Measurements from ENCODE around the gene PIPOX. TPM values are rescaled to one million over a fixed set of nuclear protein-coding genes. Genes with fewer than 3 reads are reported as not detected.
A peak's percentile ranks its signal among the peaks of the same experiment; 100 is the strongest.
"Not testable (repeated sequence)": the region's sequence is repeated elsewhere in the genome, so short reads cannot be mapped to it uniquely, and the experiment has no call there.

The PIPOX gene
- total RNA-seq, 1 donor from 2014 or later = 3.7 TPM

- DNase-seq (ENCODE audit: low spot score) = peak; percentile 42
- H3K79me2 ChIP-seq (ENCODE audit: low read depth) = no peaks in the 10 kb centered on the region
- Mint-ChIP-seq H3K9me3 (no peaks in the 10 kb centered on the region), H3K27ac (no peak overlapping the region), H3K4me1 (peaks cover 17% of the 10 kb centered on the region), H3K27me3 (ENCODE audit: insufficient read depth, low read depth) (peaks cover 12% of the 10 kb centered on the region), H3K4me3 (no peak overlapping the region), H3K36me3 (peaks cover 18% of the 10 kb centered on the region)
- peaks cover 23% of the 10 kb centered on the region for H3F3A ChIP-seq (ENCODE audit: low read depth)
- H3K27ac ChIP-seq = no peak overlapping the region
- H3K9me3 ChIP-seq (ENCODE audit: low read depth) = no peaks in the 10 kb centered on the region
- H2AFZ ChIP-seq (replicated peaks) = no peak overlapping the region
- H3K4me3 ChIP-seq = no peak overlapping the region
- no peaks in the 10 kb centered on the region for H3K36me3 ChIP-seq
- no peaks in the 10 kb centered on the region for H4K20me1 ChIP-seq (ENCODE audit: low read depth)
- peaks cover 30% of the 10 kb centered on the region for H3K4me1 ChIP-seq
- H3K4me2 ChIP-seq = peak overlapping the region; percentile 44
- H3K27me3 ChIP-seq = no peaks in the 10 kb centered on the region
- TF ChIP-seq EZH2 (IDR thresholded peaks at IDR 0.05) = no peak
- TF ChIP-seq, protein P1, sequence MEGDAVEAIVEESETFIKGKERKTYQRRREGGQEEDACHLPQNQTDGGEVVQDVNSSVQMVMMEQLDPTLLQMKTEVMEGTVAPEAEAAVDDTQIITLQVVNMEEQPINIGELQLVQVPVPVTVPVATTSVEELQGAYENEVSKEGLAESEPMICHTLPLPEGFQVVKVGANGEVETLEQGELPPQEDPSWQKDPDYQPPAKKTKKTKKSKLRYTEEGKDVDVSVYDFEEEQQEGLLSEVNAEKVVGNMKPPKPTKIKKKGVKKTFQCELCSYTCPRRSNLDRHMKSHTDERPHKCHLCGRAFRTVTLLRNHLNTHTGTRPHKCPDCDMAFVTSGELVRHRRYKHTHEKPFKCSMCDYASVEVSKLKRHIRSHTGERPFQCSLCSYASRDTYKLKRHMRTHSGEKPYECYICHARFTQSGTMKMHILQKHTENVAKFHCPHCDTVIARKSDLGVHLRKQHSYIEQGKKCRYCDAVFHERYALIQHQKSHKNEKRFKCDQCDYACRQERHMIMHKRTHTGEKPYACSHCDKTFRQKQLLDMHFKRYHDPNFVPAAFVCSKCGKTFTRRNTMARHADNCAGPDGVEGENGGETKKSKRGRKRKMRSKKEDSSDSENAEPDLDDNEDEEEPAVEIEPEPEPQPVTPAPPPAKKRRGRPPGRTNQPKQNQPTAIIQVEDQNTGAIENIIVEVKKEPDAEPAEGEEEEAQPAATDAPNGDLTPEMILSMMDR (IDR thresholded peaks at IDR 0.05) = no peak
- TF ChIP-seq EZH2phosphoT487 (IDR thresholded peaks at IDR 0.05) = no peak
- no peak overlapping the region for H3K9ac ChIP-seq
Measured at GRCh38 chr17:29084541-29085146, 41.7 kb downstream of the PIPOX start.

- Histone ChIP-seq H4K20me1 (ENCODE audit: low read depth) (no peaks in the 10 kb centered on the region), H3K27ac (no peak overlapping the region), H3K36me3 (no peaks in the 10 kb centered on the region), H3K9ac (no peak overlapping the region), H3F3A (ENCODE audit: low read depth) (peaks cover 23% of the 10 kb centered on the region), H3K4me2 (peak overlapping the region; percentile 44), H3K9me3 (ENCODE audit: low read depth) (no peaks in the 10 kb centered on the region), H3K79me2 (ENCODE audit: low read depth) (no peaks in the 10 kb centered on the region), H2AFZ (replicated peaks) (no peak overlapping the region), H3K27me3 (no peaks in the 10 kb centered on the region), H3K4me1 (peaks cover 30% of the 10 kb centered on the region), H3K4me3 (no peak overlapping the region)
- H3K27me3 Mint-ChIP-seq (ENCODE audit: insufficient read depth, low read depth) = peaks cover 12% of the 10 kb centered on the region
- H3K4me3 Mint-ChIP-seq = no peak overlapping the region
- H3K4me1 Mint-ChIP-seq = peaks cover 17% of the 10 kb centered on the region
- peaks cover 21% of the 10 kb centered on the region for H3K36me3 Mint-ChIP-seq
- H3K27ac Mint-ChIP-seq = no peak overlapping the region
- DNase-seq (ENCODE audit: low spot score) = no peak
- TF ChIP-seq, protein P1 (IDR thresholded peaks at IDR 0.05) = no peak
- TF ChIP-seq EZH2phosphoT487 (IDR thresholded peaks at IDR 0.05) (no peak), EZH2 (IDR thresholded peaks at IDR 0.05) (no peak)
- H3K9me3 Mint-ChIP-seq = no peaks in the 10 kb centered on the region
Measured at GRCh38 chr17:29085223-29085622, 42.3 kb downstream of the PIPOX start.

DNA sequence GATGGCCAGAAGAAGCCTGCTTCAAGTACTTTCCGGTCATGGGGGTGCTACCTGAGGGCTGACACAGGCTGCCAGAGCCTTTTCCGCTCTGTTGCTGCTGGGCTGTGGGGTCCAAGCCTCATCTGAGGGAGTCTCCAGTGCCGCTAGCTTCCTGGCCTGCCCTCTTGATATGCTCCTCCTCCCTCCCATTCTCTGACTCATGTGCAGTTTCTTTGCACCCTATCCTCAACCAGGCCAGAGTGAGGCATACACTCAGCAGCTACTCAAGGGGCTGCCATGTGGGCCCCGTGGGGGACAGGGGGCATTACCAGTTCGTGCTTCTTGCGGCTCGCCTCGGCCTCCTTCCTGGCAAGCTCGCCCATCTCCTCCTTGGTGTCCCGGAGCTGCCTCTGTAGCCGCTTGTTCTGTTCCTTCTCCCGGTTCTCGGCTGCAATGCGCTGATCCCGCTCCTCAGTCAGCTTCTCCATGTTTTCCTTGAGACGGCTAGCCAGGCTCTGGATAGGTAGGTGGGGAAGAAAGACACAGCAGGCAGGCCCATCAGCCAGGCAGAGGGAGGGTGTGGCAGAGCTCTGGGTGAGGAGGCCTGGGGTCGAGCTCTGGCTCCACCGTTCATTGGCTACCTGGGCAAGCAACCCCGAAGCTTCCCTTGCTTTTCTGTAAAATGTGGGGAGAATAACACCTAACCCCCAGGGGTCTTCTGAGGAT is 43.8 kb downstream of the PIPOX start:
- Mint-ChIP-seq H3K4me3 (no peak overlapping the region), H3K36me3 (peaks cover 18% of the 10 kb centered on the region), H3K9me3 (no peaks in the 10 kb centered on the region), H3K4me1 (peaks cover 19% of the 10 kb centered on the region), H3K27me3 (ENCODE audit: insufficient read depth, low read depth) (peaks cover 10% of the 10 kb centered on the region), H3K27ac (no peak overlapping the region)
- H2AFZ ChIP-seq (replicated peaks) = no peak overlapping the region
- H3K9me3 ChIP-seq (ENCODE audit: low read depth) = no peaks in the 10 kb centered on the region
- H3K27ac ChIP-seq = no peak overlapping the region
- TF ChIP-seq EZH2phosphoT487 (IDR thresholded peaks at IDR 0.05) (no peak), EZH2 (IDR thresholded peaks at IDR 0.05) (no peak)
- no peak overlapping the region for H3K9ac ChIP-seq
- peaks cover 32% of the 10 kb centered on the region for H3F3A ChIP-seq (ENCODE audit: low read depth)
- peak overlapping the region; percentile 49 for H3K4me2 ChIP-seq
- H3K27me3 ChIP-seq = no peaks in the 10 kb centered on the region
- peaks cover 43% of the 10 kb centered on the region for H3K4me1 ChIP-seq
- peak; percentile 50 for DNase-seq (ENCODE audit: low spot score)
- H3K4me3 ChIP-seq = no peak overlapping the region
- no peaks in the 10 kb centered on the region for H3K36me3 ChIP-seq
- no peaks in the 10 kb centered on the region for H3K79me2 ChIP-seq (ENCODE audit: low read depth)
- H4K20me1 ChIP-seq (ENCODE audit: low read depth) = no peaks in the 10 kb centered on the region

GRCh38 chr17:29088782-29089181 is 45.8 kb downstream of the PIPOX start:
- H2AFZ ChIP-seq (replicated peaks); H3K4me2 ChIP-seq; H3K4me3 ChIP-seq; H3K9ac ChIP-seq; H4K20me1 ChIP-seq (ENCODE audit: low read depth); H3K27me3 Mint-ChIP-seq (ENCODE audit: insufficient read depth, low read depth); DNase-seq (ENCODE audit: low spot score); H3K27me3 ChIP-seq; H3K36me3 ChIP-seq; H3K4me3 Mint-ChIP-seq; H3K79me2 ChIP-seq (ENCODE audit: low read depth); H3K9me3 ChIP-seq (ENCODE audit: low read depth); H3K27ac ChIP-seq; H3K9me3 Mint-ChIP-seq; H3K27ac Mint-ChIP-seq: not testable (repeated sequence)
- peaks cover 21% of the 10 kb centered on the region for H3K36me3 Mint-ChIP-seq
- peaks cover 43% of the 10 kb centered on the region for H3K4me1 ChIP-seq
- peaks cover 32% of the 10 kb centered on the region for H3F3A ChIP-seq (ENCODE audit: low read depth)
- peaks cover 19% of the 10 kb centered on the region for H3K4me1 Mint-ChIP-seq
